B cell (primary cell): ENCODE results near the gene RTCB. TPM values are rescaled to one million over a fixed set of nuclear protein-coding genes. Genes with fewer than 3 reads are reported as not detected.

ENCODE experiments used
- ATAC-seq: fragments of 200-7000 bp; cut with Tn5 transposase; one replicate; pipeline ENCODE4 v1.10.0; 2021; ENCODE audit warnings: low read depth, mild to moderate bottlenecking, moderate number of reproducible peaks, moderate library complexity
- CTCF ChIA-PET: fragments of 350-600 bp; sonication (Branson Sonifier 250); formaldehyde crosslinking; loops from one replicate; lab custom pipeline; 2021; ENCODE audit warnings: antibody characterized with exemption, inconsistent platforms; lab: Charles Lee
- POLR2A ChIA-PET: fragments of 350-600 bp; sonication (Branson Sonifier 250); formaldehyde crosslinking; loops from one replicate; lab custom pipeline; 2021; ENCODE audit warnings: antibody characterized with exemption; lab: Charles Lee
- DNase-seq: peaks from one replicate; pipeline ENCODE4 v3.0.0; 2013
- H2AFZ ChIP-seq: 2 replicates; pipeline ENCODE4 v1.6.1; 2012; ENCODE audit warnings: mild to moderate bottlenecking, low read depth, low read length; ENCODE audit not compliant: insufficient read depth, poor library complexity, severe bottlenecking
- H3K27ac ChIP-seq, 2 donors: 1 replicate in 1 of 2; 2 replicates in 1 of 2; pipeline ENCODE4 v1.5.1; 2012 to 2013; ENCODE audit warnings: low read length in 2 of 2, mild to moderate bottlenecking in 2 of 2, moderate library complexity in 1 of 2
- H3K27me3 ChIP-seq, 4 experiments: fragments of 200-600 bp in 1 of 4; sonication (generic) in 1 of 4; replicated peaks in 1 of 4; 1 replicate in 2 of 4; 2 replicates in 2 of 4; pipeline versions ENCODE4 v1.6.1 to v1.7.0; 2013 to 2016; ENCODE audit warnings: low read length in 3 of 4, mild to moderate bottlenecking in 2 of 4, mixed read lengths in 1 of 4, moderate library complexity in 1 of 4; ENCODE audit not compliant: insufficient read depth in 4 of 4, control insufficient read depth in 3 of 4; ENCODE audit errors: control extremely low read depth in 1 of 4
- H3K36me3 ChIP-seq, 2 experiments: replicated peaks in 1 of 2; 1 replicate in 1 of 2; 2 replicates in 1 of 2; pipeline versions ENCODE4 v1.6.1 to v1.7.1; 2013; ENCODE audit warnings: low read length in 1 of 2; ENCODE audit not compliant: insufficient read depth in 2 of 2, control insufficient read depth in 1 of 2; ENCODE audit errors: control extremely low read depth in 1 of 2, extremely low read depth in 1 of 2
- H3K4me1 ChIP-seq, 2 donors: fragments of 200-600 bp in 1 of 2; sonication (generic) in 1 of 2; 1 replicate in 1 of 2; 2 replicates in 1 of 2; pipeline versions ENCODE4 v1.5.1 to v1.6.1; 2013 to 2017; ENCODE audit warnings: low read length in 2 of 2; ENCODE audit not compliant: control insufficient read depth in 2 of 2, insufficient read depth in 2 of 2
- H3K4me2 ChIP-seq: replicated peaks from 2 replicates; pipeline ENCODE3; 2012; ENCODE audit warnings: mild to moderate bottlenecking, low read depth, low read length; ENCODE audit not compliant: poor library complexity, severe bottlenecking
- H3K4me3 ChIP-seq, 5 experiments: fragments of 200-600 bp in 1 of 5; sonication (generic) in 1 of 5; 1 replicate in 3 of 5; 2 replicates in 2 of 5; pipeline versions ENCODE4 v1.5.1 to v1.7.0; 2011 to 2016; ENCODE audit warnings: low read length in 4 of 5, mild to moderate bottlenecking in 4 of 5, low read depth in 2 of 5, control low read depth in 1 of 5, moderate library complexity in 1 of 5; ENCODE audit not compliant: insufficient read depth in 1 of 5; ENCODE audit errors: control extremely low read depth in 1 of 5, extremely low read depth in 1 of 5
- H3K79me2 ChIP-seq: fragments of 200-600 bp; sonication (generic); one replicate; pipeline ENCODE4 v1.6.0; 2016; ENCODE audit warnings: low read length; ENCODE audit not compliant: control insufficient read depth, insufficient read depth
- H3K9ac ChIP-seq: fragments of 200-600 bp; sonication (generic); 2 replicates; pipeline ENCODE4 v1.6.1; 2017; ENCODE audit warnings: mild to moderate bottlenecking, low read length, moderate library complexity
- H3K9me3 ChIP-seq, 3 donors: one replicate each; pipeline versions ENCODE4 v1.6.1 to v1.7.1; 2013; ENCODE audit warnings: low read length in 2 of 3; ENCODE audit not compliant: control insufficient read depth in 2 of 3, insufficient read depth in 1 of 3; ENCODE audit errors: control extremely low read depth in 1 of 3
- H4K20me1 ChIP-seq: 2 replicates; pipeline ENCODE4 v1.6.0; 2012; ENCODE audit warnings: mild to moderate bottlenecking, low read length; ENCODE audit not compliant: insufficient read depth, control insufficient read depth, poor library complexity, severe bottlenecking
- H3K27ac Mint-ChIP-seq: one replicate; pipeline ENCODE4 v1.8.0; 2021; ENCODE audit warnings: mixed read lengths
- H3K27me3 Mint-ChIP-seq: one replicate; pipeline ENCODE4 v1.8.0; 2021; ENCODE audit warnings: mixed read lengths
- H3K4me1 Mint-ChIP-seq: one replicate; pipeline ENCODE4 v1.8.0; 2021; ENCODE audit warnings: mixed read lengths
- H3K4me3 Mint-ChIP-seq: one replicate; pipeline ENCODE4 v1.8.0; 2021; ENCODE audit warnings: mixed read lengths
- H3K9me3 Mint-ChIP-seq: one replicate; pipeline ENCODE4 v1.8.0; 2022; ENCODE audit warnings: mixed read lengths; ENCODE audit not compliant: insufficient read depth
- CTCF ChIP-seq: fragments of 200-600 bp; IDR thresholded peaks from one replicate; pipeline ENCODE4 v1.8.0; 2022; ENCODE audit warnings: antibody characterized with exemption, mild to moderate bottlenecking
- EZH2 ChIP-seq: IDR thresholded peaks from 2 replicates; pipeline ENCODE4 v1.6.1; 2012; ENCODE audit warnings: borderline replicate concordance, low read depth, mild to moderate bottlenecking, moderate library complexity, low read length; ENCODE audit not compliant: insufficient read depth, poor library complexity, severe bottlenecking
- WGBS: methylation state at CpG from one replicate; pipeline ENCODE4 v1.1.5; 2013; ENCODE audit warnings: missing lambda C conversion rate; ENCODE audit not compliant: insufficient coverage; 5-methylcytosine and 5-hydroxymethylcytosine counted together
- intact Hi-C: fragments of 100-400 bp; cut with micrococcal nuclease; formaldehyde crosslinking; loops from one replicate; pipeline ENCODE4 v1.10.0; 2022
- polyA plus RNA-seq: library from polyadenylated mRNA; depleted of rRNA; stranded (reverse); fragments of >200 nt; gene quantifications from 2 replicates; pipeline ENCODE4 v1.2.3, GENCODE V29; 2012
- total RNA-seq, 2 donors: library from RNA; stranded (reverse); fragments of 120-200 nt in 1 of 2; gene quantifications; 1 replicate in 1 of 2; 2 replicates in 1 of 2; pipeline versions ENCODE4 v1.2.3 to v1.2.4, GENCODE V29; 2013 to 2022

The RTCB gene
- total and polyA plus RNA-seq, 2 donors (not counting 1 experiment from before 2014, with no cell fraction given), result 32.8 to 60.1 TPM

DNA sequence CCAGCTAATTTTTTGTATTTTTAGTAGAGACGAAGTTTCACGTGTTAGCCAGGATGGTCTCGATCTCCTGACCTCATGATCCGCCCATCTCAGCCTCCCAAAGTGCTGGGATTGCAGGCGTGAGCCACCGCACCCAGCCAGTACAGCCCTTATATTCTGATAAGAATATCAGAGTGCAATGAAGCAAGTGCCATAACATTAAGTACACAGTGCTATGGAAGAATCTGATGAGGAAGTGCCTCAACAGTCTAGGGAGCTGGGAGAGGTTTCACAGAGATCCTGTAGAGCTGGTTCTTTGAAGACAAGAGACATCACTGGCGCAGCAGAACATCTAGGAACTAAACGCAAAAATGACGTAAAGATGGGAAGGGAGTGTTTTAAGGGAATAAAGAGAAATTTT, 2.1 kb downstream of the RTCB start:
- peaks cover 14 to 24% of the 10 kb centered on the region in 2 experiments for H3K36me3 ChIP-seq
- H3K9ac ChIP-seq, result no peak overlapping the region
- H3K27ac Mint-ChIP-seq, result peak overlapping the region; percentile 6
- no peaks in the 10 kb centered on the region for H4K20me1 ChIP-seq
- intact Hi-C loops, result loop anchor here (2.0 to 10.0 kb wide), 3 partner anchors 21 to 1435 kb away; no protein-coding TSS in a partner anchor
- H3K4me2 ChIP-seq, result peak overlapping the region; percentile 87
- H3K9me3 Mint-ChIP-seq, result no peaks in the 10 kb centered on the region
- H2AFZ ChIP-seq, result no peak overlapping the region
- DNase-seq (no peak), ATAC-seq (no peak)
- H3K4me1 ChIP-seq, result peaks cover 47 to 48% of the 10 kb centered on the region in 2 donors
- CTCF ChIA-PET, result interaction anchor here (0.8 to 1.4 kb wide), 2 partner anchors 9 to 65 kb away, joined by 3 to 4 read pairs; partner anchors contain the start of gene FBXO7
- peaks cover 39% of the 10 kb centered on the region for H3K79me2 ChIP-seq
- POLR2A ChIA-PET, result no interaction called here
- H3K4me1 Mint-ChIP-seq, result peaks cover 65% of the 10 kb centered on the region
- H3K27me3 ChIP-seq, result no peaks in the 10 kb centered on the region
- 100% methylated on average over 4 of the region's 9 CpGs for WGBS
- no peaks in the 10 kb centered on the region for H3K27me3 Mint-ChIP-seq
- peaks cover 0 to 5% (median 1%) of the 10 kb centered on the region in 3 donors for H3K9me3 ChIP-seq
- H3K27ac ChIP-seq, result no peak overlapping the region
- TF ChIP-seq EZH2 (no peak), CTCF (no peak)
- H3K4me3 ChIP-seq, result no peak overlapping the region
- H3K4me3 Mint-ChIP-seq, result peak overlapping the region; percentile 97

DNA sequence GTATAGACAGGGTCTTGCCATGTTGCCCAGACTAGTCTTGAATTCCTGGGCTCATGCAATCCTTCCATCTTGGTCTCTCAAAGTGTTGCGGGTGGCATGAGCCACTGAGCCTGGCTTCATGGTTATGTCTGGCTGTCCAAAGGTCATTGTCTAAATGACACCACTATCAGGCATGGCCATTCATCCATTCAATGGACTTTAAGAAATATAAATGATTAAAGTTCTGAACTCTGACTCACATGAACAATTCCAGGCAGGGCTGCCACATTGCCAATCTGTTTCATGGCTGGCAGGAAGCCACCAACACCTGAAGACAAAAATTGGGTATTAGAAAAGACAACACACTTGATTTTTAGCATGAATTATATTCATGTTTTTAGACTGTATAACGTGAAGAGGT, 4.1 kb downstream of the RTCB start:
- Histone ChIP-seq H3K4me2 (peak overlapping the region; percentile 68), H3K79me2 (peaks cover 46% of the 10 kb centered on the region), H3K4me3 (peak overlapping the region in 1 of 5 experiments; percentile 36), H3K27ac (peak overlapping the region; percentile 56 to 65), H2AFZ (no peak overlapping the region), H3K27me3 (no peaks in the 10 kb centered on the region), H3K9ac (peak overlapping the region; percentile 21), H4K20me1 (no peaks in the 10 kb centered on the region), H3K36me3 (peaks cover 21 to 37% of the 10 kb centered on the region in 2 experiments), H3K4me1 (peaks cover 47 to 48% of the 10 kb centered on the region in 2 donors), H3K9me3 (peaks cover 0 to 5% (median 1%) of the 10 kb centered on the region in 3 donors)
- no peaks in the 10 kb centered on the region for H3K9me3 Mint-ChIP-seq
- no peaks in the 10 kb centered on the region for H3K27me3 Mint-ChIP-seq
- H3K27ac Mint-ChIP-seq, result peak overlapping the region; percentile 62
- intact Hi-C loops, result loop anchor here (1.0 kb wide), 1 partner anchor 67 kb away; no protein-coding TSS in a partner anchor
- ChIA-PET POLR2A (no interaction called here), CTCF (interaction anchor here (0.5 kb wide), 1 partner anchor 75 kb away, joined by 3 read pairs; no protein-coding TSS in a partner anchor)
- H3K4me1 Mint-ChIP-seq, result peaks cover 61% of the 10 kb centered on the region
- ATAC-seq (no peak), DNase-seq (no peak)
- H3K4me3 Mint-ChIP-seq, result peak overlapping the region; percentile 13
- WGBS, result 100% methylated on average over 1 of the region's 2 CpGs
- no peak for TF ChIP-seq CTCF
